HG03558 (cell line): Measurements from ENCODE around the gene PADI3.

Experiments
- ATAC-seq: cut with Tn5 transposase; IDR thresholded peaks from one replicate; pipeline ENCODE4 v1.9.1; 2021; ENCODE audit warnings: moderate number of reproducible peaks; ENCODE audit not compliant: unreplicated experiment; ENCODE audit errors: extremely low read depth

Gene PADI3

DNA sequence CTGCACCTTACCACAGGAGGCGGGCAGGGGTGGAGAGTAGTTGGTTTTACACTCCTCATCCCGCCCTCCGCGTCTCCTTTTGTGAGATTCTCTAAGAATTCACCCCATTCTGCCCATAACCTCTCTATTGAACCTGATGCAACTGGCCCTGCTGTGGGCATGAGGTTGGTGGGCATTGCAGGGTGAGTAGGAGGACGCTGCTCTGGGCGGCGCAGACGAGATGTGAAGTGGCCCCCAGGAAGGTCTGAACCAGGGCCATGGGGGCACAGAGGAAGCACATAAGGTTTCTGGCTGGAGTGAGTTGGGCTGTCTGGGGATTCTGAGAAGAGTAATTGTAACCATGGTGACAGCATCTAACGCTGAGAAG, 35.1 kb upstream of the PADI3 start:
- no peak for ATAC-seq

DNA sequence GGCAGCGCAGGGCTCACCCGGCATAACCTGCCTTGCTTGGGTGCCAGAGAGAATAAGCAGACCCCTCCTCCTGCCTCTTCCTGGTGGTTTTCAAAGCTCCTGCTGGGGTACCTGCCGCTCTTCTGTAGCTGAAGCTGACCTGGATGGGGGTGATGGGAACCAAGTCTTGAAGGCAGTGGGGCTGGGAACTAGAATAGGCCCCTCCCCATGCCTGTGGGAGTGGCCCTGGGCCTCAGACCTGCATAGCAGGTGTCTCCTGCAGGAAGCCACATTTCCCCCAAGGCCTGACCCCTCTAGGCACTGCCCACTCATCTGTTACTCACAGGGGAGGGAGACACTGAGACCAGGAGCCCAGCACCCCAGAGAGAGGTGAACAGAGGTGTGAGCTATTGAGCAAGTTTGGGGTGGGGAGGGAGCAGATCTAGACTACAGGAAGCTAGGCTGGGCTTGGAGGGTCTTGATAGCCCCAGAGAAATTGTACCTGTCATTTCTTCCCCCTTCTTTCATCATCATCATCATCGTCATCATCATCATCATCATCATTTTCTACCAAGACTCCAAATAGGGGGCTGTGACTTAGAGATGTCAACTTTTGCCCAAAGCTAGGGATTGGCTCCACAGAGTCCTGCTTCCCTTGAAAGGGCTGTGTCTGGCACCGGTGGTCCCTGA, 33.9 kb upstream of the PADI3 start:
- ATAC-seq: no peak

DNA sequence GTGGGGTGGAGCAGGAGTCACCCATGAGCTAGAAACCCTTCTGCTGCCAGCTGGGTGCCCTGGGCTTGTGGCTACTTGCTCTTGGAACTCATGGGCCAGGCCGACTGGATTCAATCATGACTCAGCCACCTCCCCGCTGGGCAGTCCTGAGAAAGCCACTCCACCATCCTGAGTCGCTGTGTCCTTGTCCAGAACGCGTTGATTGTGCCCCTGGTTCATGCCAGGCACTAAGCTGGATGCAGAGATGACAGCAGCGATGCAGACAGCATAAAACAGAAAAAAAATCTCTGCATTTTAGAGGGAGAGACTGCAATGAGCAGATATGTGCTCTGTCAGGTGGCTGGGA, 33.4 kb upstream of the PADI3 start:
- no peak for ATAC-seq

DNA sequence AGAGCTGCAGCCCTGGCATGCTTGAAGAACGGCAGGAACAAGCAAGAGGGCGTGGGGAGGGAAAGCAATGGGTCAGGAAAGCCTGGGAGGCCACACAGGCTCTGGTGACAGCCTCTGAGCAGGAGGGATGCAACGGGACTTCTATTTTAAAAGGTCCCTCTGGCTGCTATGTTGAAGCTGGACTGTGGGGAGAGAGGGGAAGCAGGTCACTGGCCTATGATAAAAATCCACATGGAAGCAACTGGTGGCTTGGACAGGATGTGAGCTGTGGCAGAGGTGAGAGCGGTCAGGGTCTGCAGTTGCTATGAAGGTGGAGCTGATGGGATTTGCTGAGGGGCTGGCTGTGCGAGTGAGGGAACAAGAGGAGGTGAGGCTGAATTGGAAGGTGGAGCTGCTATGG, 32.8 kb upstream of the PADI3 start:
- ATAC-seq: no peak

DNA sequence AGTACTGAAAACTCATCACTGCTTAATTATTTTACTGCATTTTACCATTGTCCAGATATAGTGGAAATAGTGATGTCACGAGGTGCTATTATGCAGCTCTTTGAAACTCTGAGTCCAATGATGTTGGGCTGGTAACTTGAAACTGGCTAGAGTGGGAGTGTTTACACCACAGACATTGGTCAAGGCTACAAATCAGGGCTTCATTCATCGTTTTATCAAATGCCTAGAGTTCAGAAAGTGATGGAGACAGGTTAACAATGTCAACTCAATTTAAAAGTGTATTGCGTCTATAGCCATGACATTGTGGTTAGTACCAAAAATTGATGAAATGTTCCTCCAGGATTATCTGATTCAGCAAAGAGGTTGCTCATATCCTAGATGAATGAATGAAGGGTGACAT, 31.3 kb upstream of the PADI3 start:
- no peak for ATAC-seq

DNA sequence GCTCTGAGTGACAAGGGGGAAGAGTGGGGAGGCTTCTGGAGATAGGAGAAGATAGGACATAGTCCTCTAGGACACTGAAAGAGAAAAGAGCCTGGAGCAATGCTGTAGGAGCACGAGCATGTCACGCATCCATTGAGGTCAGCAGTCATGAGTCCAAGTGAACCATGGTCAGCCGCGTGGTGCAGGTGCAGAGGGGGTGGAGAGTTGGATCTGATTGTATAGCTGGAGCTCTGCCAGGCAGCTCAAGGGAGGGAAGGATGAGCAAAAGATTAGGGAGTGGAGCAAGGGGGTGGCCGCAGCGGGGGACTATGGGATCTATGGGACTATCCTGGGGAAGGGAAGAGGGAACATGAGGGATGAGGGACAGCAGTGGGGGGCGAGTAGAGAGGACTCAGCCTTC, 30.0 kb upstream of the PADI3 start:
- no peak for ATAC-seq

DNA sequence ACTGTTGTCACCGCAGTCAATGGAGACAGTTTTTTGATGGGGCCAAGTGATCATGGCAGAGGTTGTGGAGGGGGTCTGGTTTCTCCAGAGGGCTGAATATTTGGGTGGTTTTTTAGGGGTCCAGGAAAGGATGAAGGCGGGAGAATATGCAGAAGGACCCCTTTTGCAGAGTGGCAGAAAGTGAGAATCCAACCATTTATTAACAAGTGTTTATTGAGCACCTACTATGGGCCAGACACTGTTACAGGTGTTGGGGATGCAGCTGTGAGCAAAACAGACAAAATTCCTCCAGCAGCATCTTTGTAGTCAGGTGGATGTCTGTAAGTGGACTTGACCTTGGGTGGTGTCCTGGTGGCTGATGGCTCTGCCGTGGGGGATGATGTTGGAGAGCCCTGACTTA, 28.6 kb upstream of the PADI3 start:
- ATAC-seq: no peak

DNA sequence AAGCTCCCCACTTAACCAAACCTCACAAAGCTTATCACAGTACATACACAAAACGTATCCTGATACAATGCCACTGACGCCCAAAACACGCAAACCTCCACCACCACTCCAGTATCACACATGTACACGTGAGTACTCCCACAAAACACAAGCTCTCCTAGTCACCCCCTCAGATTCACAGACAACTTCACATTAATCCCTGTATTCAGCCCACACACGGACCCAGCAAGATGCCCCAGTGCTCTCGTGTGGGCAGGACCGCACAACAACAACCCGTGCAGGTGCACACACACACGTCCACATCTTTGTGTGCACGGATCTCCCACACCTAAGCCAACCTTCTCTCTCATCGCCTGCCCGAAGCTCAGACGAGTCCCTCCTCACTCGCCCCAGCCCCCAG, 26.3 kb upstream of the PADI3 start:
- no peak for ATAC-seq

DNA sequence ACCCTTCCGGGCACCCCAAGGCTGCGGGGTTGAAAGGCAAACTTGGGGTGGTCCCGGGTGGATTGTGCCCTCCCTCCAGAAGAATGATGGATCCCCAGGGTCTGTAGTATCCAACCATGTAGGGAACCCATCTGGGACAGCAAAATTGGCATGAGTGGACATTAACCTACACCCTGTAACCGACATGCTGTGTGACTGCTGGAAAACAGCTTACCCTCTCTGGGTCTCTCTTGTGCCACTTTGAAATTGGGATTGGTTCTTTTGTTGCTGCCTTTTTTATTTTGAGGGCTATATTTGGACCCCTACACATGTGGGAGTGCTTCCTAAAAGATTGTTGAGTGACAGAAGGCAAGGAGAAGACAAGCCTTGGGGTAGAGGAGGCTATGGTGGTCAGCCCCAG, 24.5 kb upstream of the PADI3 start:
- ATAC-seq: no peak

DNA sequence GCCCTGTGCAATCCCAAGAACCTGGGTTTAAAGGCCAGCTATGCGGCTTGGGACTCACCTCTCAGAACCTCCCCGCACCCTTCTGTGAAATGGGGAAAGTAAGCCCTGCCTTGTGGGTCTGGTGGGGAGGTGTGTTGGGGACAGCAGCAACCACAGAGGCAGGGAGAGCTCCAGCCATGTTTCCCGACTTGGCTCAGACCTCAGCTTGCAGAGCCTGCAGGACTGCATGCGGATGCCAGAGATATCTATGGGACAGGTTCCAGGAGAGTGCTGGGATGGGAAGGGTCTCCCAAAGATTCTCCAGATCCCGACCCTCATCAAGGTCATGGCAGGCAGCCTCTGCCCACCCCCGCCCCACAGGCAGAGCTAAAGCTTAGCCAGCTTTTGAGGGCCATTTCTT, 23.8 kb upstream of the PADI3 start:
- ATAC-seq: no peak

DNA sequence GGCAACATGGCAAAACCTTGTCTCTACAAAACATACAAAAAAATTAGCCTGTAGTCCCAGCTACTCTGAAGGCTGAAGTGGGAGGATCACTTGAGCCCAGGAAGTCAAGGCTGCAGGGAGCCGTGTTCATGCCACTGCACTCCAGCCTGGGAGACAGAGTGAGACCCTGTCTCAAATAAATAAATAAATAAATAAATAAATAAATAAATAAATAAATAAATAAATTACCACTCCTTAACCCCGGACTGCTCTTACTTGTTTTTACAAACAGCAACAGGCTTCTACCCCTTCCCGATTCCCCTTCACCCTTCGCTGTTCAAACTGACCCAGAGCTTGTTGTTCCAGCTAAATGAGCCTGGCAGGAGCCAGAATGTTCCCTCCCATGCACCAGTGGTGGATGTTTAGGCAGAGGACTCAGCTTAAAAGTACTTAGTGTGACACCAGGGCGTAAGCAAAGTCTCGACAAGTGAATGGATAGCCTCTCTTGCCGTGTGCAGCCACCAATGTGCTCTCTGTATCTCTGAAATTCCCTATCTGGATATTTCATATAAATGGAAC, 21.5 kb upstream of the PADI3 start:
- no peak for ATAC-seq

DNA sequence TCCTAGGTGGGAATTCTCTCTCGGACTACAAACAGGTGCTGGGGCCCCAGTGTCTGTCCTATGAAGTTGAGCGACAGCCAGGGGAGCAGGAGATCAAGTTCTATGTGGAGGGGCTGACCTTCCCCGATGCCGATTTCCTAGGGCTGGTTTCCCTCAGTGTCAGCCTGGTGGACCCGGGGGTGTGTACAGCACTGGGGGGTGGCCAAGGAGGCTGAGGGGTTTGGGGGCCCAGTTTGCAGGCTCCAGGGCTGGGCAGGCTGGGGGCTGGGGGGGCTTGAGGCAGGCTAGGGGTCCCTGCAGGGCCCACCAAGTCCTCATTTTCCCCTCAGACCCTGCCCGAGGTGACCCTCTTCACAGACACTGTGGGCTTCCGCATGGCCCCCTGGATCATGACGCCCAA, 20.3 kb upstream of the PADI3 start:
- ATAC-seq: no peak

DNA sequence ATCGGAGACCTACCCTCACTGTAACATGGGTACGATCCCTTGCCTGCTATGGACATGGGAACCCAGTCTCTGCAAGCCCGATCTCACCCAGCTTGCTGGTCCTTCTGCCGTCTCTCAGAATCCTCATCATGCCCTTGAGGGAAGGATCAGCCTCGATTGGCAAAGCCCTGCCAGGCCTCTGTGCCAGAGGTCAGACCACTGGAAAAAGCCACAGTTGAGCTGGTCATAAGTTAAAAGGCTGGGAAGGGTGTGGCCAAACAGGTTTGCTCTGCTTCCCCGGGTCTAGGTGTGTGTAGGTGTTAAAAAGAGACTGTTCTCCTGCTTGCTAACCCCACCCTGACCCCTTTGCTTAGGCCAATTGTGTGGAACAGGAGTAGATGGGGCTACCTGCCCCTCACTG, 19.5 kb upstream of the PADI3 start:
- no peak for ATAC-seq

DNA sequence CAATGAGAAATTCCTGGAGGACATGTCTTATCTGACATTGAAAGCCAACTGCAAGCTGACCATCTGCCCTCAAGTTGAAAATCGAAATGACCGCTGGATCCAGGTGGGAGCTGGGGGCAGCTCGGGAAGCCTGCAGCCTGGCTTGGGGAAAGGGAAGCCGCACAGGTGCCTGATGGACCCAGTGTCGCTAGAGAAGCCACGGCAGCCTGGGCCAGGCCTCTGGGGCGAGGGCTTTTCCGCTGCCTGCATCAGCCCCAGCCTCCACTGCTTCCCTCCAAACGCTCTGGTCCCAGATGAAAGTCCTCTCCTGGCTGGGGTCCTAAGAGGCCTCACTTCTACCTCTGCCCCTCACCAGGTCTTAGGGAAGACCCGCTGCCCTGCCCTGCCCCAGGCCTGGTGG, 18.8 kb upstream of the PADI3 start:
- ATAC-seq: no peak

DNA sequence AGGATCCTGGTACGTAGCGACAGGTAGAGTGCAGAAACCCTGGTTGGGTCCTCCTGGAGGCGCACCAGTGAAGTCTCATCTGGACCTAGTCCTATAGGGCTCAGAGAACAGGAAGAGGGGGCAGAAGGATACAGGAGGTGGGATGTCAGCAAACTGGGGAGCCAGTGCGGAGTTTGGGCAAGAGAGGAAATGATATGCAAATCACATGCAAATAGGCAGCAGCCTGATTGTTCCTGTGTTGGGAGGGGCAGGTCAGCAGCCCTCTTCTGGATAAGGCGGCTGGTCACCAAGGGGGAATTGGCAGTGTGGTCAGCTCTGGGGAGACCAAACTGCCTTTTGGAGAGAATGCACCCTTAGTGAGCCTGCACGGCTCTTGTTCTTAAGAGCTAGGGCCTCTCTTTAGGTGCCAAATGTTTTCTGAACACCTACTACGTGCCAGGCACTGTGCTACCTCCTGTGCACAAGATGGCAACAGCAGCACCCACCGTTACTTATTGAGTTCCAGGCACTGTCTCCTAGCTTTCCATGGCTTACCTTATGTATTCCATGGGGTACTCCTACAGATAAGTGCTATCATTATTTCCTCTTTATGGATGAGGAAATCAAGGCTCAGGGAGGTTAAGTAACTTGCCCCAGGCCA, 18.1 kb upstream of the PADI3 start:
- ATAC-seq: no peak

DNA sequence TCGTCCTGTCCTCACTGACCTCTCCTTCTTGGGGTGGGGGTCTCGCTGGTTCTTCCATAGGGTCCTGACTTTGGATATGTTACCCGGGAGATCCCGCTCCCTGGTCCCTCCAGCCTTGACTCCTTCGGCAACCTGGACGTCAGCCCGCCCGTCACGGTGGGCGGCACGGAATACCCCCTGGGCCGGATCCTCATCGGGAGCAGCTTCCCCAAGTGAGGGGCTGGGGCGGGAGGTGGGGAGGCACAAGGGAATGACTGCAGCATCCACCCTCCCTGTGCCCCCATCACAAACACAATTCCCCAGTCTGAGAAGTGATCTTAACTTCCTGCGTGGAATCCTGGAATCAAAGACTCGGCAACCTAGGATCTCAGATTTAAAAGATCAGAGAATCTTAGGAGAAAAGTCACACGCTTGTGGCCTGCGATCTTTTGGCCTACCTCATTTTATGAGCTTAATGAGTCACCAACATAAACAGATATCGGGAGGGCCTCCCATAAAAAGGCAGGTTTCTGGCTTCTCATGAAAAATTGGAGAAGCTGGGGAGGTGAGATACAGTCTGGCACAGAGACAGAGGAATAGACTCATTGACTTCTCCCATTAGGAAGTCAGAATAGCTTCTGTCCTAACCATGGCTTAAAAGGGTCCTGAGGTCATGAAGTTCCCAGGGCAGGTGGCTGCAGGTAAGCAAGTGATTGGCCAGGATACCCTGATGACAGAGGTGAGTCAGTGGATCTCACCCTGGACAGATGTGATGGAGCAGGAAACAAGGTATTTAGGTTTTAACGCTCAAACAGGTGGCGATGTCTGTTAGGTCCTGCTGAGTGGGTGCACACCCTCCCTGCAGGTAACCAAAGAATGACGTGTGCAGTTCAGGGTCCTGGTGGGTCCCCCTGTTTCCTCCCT, 15.9 kb upstream of the PADI3 start:
- ATAC-seq: no peak

DNA sequence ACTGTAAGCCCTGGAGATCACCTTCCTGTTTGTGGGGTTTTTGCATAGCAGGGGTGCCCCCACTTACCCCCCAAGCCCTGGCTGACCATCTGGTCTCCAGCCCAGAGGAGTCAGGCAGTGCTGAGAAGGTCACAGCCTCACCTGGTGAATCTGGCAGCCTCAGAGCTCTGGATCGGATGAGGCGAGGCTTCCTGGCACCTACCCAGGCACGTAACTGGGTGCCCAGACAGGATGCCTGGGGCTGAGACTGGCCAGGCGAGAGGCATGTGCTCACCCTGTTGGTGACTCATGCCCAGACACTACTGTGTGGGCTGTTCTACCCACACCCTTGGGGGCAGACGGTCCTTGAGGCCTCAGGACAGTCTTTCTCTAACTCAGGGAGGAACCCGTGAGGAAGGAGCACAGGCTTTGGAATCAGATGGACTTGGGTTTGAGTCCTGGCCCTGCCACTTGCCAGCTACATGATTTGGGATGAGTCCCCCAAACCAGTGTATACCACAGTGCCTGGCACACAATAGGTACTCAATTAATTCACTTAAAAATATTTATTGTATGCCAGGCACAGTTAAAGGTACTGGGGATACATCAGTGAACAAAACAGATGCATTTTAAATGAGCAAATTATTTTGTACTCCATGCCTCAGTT, 15.1 kb upstream of the PADI3 start:
- ATAC-seq: no peak

DNA sequence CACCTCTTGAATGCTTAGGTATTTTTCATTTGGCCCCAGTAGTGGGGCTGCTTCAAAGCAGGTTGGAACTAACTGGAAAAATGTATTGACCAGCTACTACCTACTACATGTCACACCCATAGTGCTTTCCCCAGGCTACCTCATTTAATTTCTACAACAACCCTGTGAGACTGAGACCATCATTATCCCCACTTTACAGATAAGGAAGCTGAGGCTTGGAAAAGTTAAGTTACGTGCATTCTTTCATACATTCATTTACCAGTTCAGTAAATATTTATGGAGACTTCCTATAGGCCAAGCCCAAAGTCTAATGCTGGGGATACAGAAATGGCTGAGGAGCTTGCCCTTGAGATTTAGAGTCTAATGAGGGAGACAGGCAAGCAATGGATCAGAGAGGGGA, 14.5 kb upstream of the PADI3 start:
- ATAC-seq: no peak

DNA sequence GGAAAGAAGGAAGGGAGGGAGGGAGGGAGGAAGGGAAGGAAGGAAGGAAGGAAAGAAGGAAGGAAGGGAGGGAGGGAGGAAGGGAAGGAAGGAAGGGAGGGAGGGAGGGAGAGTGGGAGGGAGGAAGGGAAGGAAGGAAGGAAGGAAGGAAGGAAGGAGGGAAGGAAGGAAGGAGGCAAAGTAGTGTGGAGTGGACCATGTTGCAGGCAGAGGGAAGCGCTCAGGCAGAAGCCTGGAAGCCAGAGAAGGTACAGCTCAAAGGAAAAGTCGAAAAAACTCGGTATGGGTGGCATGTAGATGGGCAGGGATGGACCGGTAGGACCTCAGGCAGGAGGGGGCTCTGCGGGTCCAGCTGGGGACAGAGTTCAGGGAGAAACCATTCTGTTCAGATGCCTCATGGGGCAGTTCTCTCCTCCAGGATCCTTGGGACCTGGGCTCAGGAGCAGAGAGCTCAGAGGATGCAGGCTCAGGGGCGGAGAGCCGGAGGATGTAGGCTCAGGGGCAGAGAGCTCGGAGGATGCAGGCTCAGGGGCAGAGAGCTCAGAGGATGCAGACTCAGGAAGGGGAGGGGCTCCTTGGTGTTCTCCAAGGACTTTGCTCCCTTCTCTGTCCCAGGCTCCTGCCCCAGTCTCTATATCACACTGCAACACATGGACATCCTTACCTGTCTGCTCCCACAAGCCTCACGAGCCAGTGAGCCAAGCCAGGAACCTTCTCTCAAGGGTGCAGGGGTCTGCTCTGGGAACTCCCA, 13.6 kb upstream of the PADI3 start:
- no peak for ATAC-seq
